Liver (tissue), 3 donors: Measurements from ENCODE around the gene ZGPAT.

Experiments used
- EGR1 ChIP-seq, 2 donors: IDR thresholded peaks; 2 replicates each; pipeline ENCODE4 v1.6.1; 2016 to 2018; ENCODE audit warnings: antibody characterized with exemption in 2 of 2, low read depth in 2 of 2
- GABPA ChIP-seq, 2 donors: IDR thresholded peaks in 1 of 2; conservative IDR thresholded peaks in 1 of 2; 2 replicates each; pipeline ENCODE4 v1.6.1; 2016; ENCODE audit warnings: antibody characterized with exemption in 2 of 2, mild to moderate bottlenecking in 1 of 2, moderate library complexity in 1 of 2
- JUND ChIP-seq, 2 donors: IDR thresholded peaks; 2 replicates each; pipeline ENCODE4 v1.6.1; 2016; ENCODE audit warnings: antibody characterized with exemption in 2 of 2
- RXRA ChIP-seq, 2 donors: IDR thresholded peaks; 2 replicates each; pipeline ENCODE4 v1.6.1; 2017 to 2018; ENCODE audit warnings: antibody characterized with exemption in 2 of 2, mild to moderate bottlenecking in 1 of 2
- SP1 ChIP-seq: IDR thresholded peaks from 2 replicates; pipeline ENCODE4 v1.6.1; 2018; ENCODE audit warnings: antibody characterized with exemption, mild to moderate bottlenecking
- TAF1 ChIP-seq: conservative IDR thresholded peaks from 2 replicates; pipeline ENCODE4 v1.6.1; 2016; ENCODE audit warnings: antibody characterized with exemption, mild to moderate bottlenecking
- TF ChIP-seq, protein P1 (sequence below): fragments of 150-350 bp; IDR thresholded peaks from 2 replicates; pipeline ENCODE4 v1.5.1; 2017; ENCODE audit warnings: improper control_type of control experiment, low read depth, low read length; ENCODE audit not compliant: missing input control
- TF ChIP-seq, protein P2 (sequence below): IDR thresholded peaks from 2 replicates; pipeline ENCODE4 v1.6.1; 2016; ENCODE audit warnings: antibody characterized with exemption
- TF ChIP-seq, protein P3 (sequence below): IDR thresholded peaks from 2 replicates; pipeline ENCODE4 v1.6.1; 2016; ENCODE audit warnings: antibody characterized with exemption
- TF ChIP-seq, protein P4 (sequence below): IDR thresholded peaks from 2 replicates; pipeline ENCODE4 v1.6.1; 2016; ENCODE audit warnings: antibody characterized with exemption
- donor health status: healthy.
- donor health status: healthy.

DNA sequence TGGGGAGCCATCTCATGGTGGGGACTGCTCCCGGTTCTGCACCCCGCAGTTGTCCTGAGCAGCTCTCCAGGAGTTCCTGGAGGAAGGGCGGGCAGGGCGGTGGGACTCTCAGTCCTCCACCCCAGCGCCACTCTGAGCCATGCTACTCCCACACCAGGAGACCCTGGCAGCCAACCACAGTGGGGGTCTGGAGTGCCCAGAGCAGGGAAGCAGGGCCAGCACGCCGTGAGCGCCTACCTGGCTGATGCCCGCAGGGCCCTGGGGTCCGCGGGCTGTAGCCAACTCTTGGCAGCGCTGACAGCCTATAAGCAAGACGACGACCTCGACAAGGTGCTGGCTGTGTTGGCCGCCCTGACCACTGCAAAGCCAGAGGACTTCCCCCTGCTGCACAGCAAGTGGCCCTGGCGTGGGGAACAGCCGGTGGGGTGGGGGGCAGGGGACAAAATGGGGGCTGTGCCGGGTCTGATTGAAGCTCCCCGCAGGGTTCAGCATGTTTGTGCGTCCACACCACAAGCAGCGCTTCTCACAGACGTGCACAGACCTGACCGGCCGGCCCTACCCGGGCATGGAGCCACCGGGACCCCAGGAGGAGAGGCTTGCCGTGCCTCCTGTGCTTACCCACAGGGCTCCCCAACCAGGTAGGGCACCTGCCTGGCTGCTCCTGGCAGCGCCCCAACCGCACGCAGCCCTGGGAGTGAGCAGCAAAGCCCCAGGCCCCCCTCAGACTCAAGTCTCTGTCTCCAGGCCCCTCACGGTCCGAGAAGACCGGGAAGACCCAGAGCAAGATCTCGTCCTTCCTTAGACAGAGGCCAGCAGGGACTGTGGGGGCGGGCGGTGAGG lies 13.0 kb upstream of the ZGPAT start:
- TF ChIP-seq TAF1 (no peak), RXRA (IDR thresholded peaks at IDR 0.05) (no peak), EGR1 (IDR thresholded peaks at IDR 0.05; ENCODE audit: low read depth in 2 of 2) (no peak), GABPA (IDR thresholded peaks at IDR 0.05 in 1 of 2, conservative IDR thresholded peaks at IDR 0.05 in 1 of 2) (no peak), JUND (IDR thresholded peaks at IDR 0.05) (no peak), SP1 (no peak)
- TF ChIP-seq, protein P1, sequence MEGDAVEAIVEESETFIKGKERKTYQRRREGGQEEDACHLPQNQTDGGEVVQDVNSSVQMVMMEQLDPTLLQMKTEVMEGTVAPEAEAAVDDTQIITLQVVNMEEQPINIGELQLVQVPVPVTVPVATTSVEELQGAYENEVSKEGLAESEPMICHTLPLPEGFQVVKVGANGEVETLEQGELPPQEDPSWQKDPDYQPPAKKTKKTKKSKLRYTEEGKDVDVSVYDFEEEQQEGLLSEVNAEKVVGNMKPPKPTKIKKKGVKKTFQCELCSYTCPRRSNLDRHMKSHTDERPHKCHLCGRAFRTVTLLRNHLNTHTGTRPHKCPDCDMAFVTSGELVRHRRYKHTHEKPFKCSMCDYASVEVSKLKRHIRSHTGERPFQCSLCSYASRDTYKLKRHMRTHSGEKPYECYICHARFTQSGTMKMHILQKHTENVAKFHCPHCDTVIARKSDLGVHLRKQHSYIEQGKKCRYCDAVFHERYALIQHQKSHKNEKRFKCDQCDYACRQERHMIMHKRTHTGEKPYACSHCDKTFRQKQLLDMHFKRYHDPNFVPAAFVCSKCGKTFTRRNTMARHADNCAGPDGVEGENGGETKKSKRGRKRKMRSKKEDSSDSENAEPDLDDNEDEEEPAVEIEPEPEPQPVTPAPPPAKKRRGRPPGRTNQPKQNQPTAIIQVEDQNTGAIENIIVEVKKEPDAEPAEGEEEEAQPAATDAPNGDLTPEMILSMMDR: no peak
- TF ChIP-seq, protein P2, sequence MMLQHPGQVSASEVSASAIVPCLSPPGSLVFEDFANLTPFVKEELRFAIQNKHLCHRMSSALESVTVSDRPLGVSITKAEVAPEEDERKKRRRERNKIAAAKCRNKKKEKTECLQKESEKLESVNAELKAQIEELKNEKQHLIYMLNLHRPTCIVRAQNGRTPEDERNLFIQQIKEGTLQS: no peak
- TF ChIP-seq, protein P3, sequence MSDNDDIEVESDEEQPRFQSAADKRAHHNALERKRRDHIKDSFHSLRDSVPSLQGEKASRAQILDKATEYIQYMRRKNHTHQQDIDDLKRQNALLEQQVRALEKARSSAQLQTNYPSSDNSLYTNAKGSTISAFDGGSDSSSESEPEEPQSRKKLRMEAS: no peak
- TF ChIP-seq, protein P4, sequence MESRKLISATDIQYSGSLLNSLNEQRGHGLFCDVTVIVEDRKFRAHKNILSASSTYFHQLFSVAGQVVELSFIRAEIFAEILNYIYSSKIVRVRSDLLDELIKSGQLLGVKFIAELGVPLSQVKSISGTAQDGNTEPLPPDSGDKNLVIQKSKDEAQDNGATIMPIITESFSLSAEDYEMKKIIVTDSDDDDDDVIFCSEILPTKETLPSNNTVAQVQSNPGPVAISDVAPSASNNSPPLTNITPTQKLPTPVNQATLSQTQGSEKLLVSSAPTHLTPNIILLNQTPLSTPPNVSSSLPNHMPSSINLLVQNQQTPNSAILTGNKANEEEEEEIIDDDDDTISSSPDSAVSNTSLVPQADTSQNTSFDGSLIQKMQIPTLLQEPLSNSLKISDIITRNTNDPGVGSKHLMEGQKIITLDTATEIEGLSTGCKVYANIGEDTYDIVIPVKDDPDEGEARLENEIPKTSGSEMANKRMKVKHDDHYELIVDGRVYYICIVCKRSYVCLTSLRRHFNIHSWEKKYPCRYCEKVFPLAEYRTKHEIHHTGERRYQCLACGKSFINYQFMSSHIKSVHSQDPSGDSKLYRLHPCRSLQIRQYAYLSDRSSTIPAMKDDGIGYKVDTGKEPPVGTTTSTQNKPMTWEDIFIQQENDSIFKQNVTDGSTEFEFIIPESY: no peak
